AG09309 (cell line): ENCODE results near the gene SIL1.
A peak's percentile ranks its signal among the peaks of the same experiment; 100 is the strongest.

Source experiments
- DNase-seq: peaks from one replicate; pipeline ENCODE4 v3.0.0-alpha.2; 2010; ENCODE audit warnings: low read depth
- H3K4me3 ChIP-seq: 2 replicates; pipeline ENCODE4 v1.5.1; 2011; ENCODE audit warnings: mild to moderate bottlenecking, low read depth, low read length, moderate library complexity; ENCODE audit not compliant: control insufficient read depth
- TF ChIP-seq, protein P1 (sequence below): IDR thresholded peaks from 2 replicates; pipeline ENCODE4 v1.5.1; 2011; ENCODE audit warnings: mild to moderate bottlenecking, low read depth, low read length, inconsistent platforms; ENCODE audit not compliant: insufficient read depth, control insufficient read depth; ENCODE audit errors: missing control alignments

Gene SIL1

DNA sequence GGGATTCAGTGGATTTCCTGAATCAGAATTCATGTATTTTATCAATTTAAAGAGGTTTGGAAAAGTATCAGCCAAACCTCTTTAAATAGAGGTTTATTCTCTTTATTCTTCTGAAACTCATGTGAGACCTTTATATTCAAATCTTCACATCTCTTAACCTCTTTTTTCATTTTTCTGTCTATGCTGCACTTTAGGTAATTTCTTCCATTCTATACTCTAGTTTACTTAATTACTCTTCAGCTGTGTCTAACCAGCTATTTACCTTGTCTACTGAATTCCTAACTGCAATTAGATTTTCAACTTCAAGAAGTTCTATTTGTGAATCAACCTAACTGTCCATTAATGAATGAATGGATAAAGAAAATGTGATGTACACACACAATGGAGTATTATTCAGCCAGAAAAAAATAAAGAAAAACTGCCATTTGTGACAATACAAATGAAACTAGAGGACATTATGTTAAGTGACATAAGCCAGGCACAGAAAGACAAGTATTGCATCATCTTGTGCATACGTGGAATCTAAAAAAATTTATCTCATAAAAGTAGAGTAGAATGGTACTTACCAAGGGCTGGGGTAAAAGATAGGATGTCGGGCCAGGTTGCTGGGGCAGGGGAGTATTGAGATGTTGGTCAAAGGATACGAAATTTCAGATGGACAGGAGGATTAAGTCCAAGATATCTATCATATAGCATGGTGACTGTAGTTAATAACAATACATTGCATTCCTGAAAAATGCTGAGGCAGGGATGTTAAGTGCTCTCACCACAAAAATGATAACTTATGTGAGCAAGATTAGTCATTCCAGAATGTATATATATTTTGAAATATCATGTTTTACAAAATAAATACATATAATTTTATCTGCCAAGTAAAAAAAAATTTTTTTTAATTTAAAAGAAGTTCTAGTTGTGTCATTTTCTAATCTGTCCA is 193.5 kb downstream of the SIL1 start:
- no peak for DNase-seq
- H3K4me3 ChIP-seq, result no peak overlapping the region
- TF ChIP-seq, protein P1, sequence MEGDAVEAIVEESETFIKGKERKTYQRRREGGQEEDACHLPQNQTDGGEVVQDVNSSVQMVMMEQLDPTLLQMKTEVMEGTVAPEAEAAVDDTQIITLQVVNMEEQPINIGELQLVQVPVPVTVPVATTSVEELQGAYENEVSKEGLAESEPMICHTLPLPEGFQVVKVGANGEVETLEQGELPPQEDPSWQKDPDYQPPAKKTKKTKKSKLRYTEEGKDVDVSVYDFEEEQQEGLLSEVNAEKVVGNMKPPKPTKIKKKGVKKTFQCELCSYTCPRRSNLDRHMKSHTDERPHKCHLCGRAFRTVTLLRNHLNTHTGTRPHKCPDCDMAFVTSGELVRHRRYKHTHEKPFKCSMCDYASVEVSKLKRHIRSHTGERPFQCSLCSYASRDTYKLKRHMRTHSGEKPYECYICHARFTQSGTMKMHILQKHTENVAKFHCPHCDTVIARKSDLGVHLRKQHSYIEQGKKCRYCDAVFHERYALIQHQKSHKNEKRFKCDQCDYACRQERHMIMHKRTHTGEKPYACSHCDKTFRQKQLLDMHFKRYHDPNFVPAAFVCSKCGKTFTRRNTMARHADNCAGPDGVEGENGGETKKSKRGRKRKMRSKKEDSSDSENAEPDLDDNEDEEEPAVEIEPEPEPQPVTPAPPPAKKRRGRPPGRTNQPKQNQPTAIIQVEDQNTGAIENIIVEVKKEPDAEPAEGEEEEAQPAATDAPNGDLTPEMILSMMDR, result no peak

GRCh38 chr5:138999674-139000073 is 198.5 kb downstream of the SIL1 start:
- TF ChIP-seq, protein P1, result no peak
- no peak for DNase-seq
- H3K4me3 ChIP-seq, result no peak overlapping the region

DNA sequence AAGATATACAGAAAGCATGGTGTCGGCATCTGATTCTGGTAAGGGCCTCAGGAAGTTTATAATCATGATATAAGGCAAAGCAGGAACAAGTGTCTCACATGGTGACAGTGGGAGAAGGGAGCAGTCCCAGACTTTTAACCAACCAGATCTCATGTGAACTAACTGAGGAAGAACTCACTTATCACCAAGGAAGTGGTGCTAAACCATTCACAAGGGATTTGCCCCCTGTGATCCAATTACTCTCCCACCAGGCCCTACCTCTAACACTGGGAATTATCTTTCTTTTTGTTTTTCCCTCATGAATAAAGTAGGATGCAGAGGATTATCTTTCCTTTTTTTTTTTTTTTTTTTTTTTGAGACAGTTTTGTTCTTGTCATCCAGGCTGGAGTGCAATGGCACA is 199.6 kb downstream of the SIL1 start:
- no peak for DNase-seq
- H3K4me3 ChIP-seq, result no peak overlapping the region
- TF ChIP-seq, protein P1, result no peak

- no peak for DNase-seq
- no peak overlapping the region for H3K4me3 ChIP-seq
- TF ChIP-seq, protein P1, result no peak
Measured at GRCh38 chr5:138996120-138996519, 202.0 kb downstream of the SIL1 start.

DNA sequence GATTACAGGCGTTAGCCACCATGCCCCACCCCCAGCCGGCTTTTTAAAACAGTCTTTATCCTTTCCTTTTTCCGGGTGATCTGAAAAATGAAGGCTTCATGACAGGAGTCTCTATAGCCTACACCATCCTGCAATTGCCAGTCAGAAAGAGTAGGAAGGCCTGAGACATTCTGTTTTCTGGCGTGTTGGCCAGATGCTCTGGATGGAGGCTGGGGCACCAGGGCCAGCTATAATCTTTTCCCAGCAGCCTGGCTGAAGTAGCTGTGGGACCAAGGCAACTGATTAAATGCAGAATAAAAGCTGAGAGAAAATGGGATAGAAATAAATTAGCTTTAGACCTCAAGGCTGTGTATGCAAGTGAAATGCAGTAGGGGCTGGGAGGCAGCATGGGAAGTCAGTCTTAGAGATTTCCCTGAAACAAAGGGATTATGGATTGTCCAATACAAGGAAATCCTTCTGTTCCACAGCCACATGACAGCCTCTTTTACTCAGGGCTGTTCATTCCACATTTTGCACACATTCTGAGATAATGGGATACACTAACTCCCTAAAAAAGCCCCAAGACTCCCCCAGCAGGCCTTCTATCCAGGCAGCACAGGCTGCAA is 207.1 kb downstream of the SIL1 start:
- H3K4me3 ChIP-seq, result no peak overlapping the region
- TF ChIP-seq, protein P1, result no peak
- no peak for DNase-seq

DNA sequence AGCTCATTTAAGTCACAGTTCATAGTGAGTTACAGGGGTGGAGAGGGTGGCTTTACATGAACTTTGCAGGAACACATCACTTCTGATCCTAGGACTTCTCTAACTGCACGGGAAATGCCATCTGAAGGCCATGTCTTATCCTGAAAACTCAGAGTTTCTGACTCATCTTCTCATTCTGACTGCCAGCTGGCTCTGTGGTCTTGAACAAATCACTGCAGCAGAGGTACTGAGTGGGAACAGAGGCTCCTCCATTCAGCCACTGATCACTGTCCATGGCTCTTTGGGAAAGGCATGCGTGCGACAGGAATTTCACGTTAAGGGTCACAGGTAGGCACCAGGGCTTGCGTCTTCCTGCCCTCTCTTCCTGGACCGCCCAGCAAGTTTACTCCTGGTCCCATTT is 208.4 kb downstream of the SIL1 start:
- H3K4me3 ChIP-seq, result no peak overlapping the region
- TF ChIP-seq, protein P1, result no peak
- peak; percentile 24 for DNase-seq
